Right atrium auricular region (tissue), 2 donors: ENCODE data around the gene CCDC69. TPM values are rescaled to one million over a fixed set of nuclear protein-coding genes. Genes with fewer than 3 reads are reported as not detected.
A peak's percentile ranks its signal among the peaks of the same experiment; 100 is the strongest.

Source experiments
- DNase-seq: peaks from one replicate; pipeline ENCODE4 v3.0.0-alpha.2; 2019; ENCODE audit warnings: low spot score
- H3K27ac ChIP-seq, 2 donors: fragments of 200-600 bp; sonication (generic); 1 replicate in 1 of 2; 2 replicates in 1 of 2; pipeline ENCODE4 v1.5.1; 2016 to 2019
- H3K27me3 ChIP-seq, 2 donors: fragments of 200-600 bp; sonication (generic); one replicate each; pipeline versions ENCODE4 v1.5.1 to v1.6.0; 2017 to 2019
- H3K36me3 ChIP-seq: fragments of 200-600 bp; sonication (generic); one replicate; pipeline ENCODE4 v1.5.1; 2016
- H3K4me1 ChIP-seq, 2 donors: fragments of 200-600 bp; sonication (generic); one replicate each; pipeline versions ENCODE4 v1.5.1 to v1.6.0; 2017 to 2019
- H3K4me3 ChIP-seq, 2 donors: fragments of 200-600 bp; sonication (generic); 1 replicate in 1 of 2; 2 replicates in 1 of 2; pipeline ENCODE4 v1.5.1; 2017 to 2019; ENCODE audit warnings: mild to moderate bottlenecking in 1 of 2, moderate library complexity in 1 of 2
- H3K9me3 ChIP-seq, 2 donors: fragments of 200-600 bp; sonication (generic); one replicate each; pipeline ENCODE4 v1.5.1; 2019
- total RNA-seq, 2 donors: library from RNA; depleted of rRNA; stranded (reverse); fragments of >200 nt; gene quantifications; one replicate each; pipeline ENCODE4 v1.1.0, GENCODE V29; 2016
- TF ChIP-seq, protein P1 (sequence below), 2 donors: fragments of 200-600 bp; sonication (generic); IDR thresholded peaks; one replicate each; pipeline ENCODE4 v1.5.1; 2019; ENCODE audit warnings: antibody characterized with exemption in 2 of 2

CCDC69 gene
- total RNA-seq, 2 donors from 2014 or later: 185 to 202 TPM

DNA sequence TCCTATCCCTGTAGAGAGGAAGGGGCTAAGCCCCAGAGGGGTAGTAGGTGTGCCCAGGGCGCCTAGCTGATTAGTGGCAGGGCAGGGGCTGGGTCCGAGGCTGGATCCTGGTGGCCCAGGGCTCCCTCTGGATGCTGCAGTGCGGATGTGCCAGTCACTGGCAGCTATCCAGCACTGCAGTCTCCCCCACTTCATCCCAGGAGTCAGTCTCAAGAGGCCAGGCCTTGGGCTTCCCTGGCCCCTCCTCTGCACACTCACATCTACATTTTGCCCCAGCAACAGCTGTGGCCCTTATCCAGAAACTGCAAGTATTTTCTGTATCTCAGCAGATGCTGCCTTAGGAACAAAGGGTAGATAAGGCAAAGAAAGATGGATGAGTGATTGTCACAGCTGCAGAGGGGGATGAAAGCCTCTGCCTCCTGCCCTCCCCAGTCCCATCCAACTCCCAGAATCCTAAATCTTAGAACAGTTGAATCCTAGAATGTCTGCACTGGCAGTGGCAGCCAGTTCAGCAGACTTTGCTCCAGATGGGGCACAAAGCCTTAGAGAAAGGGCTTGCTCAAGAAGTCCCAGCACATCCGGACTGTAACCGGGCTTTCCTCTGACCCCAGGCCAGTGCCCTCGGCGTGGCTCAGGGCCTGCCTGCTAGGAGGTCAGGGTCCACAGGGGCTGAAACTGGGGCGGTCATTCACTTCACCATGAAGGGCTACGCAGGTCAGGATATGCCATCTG lies 68.0 kb downstream of the CCDC69 start:
- Histone ChIP-seq H3K27ac (peak overlapping the region; percentile 86 to 96), H3K9me3 (no peaks in the 10 kb centered on the region), H3K36me3 (no peaks in the 10 kb centered on the region), H3K4me1 (peaks cover 0 to 66% of the 10 kb centered on the region in 2 donors), H3K27me3 (no peaks in the 10 kb centered on the region), H3K4me3 (peak overlapping the region; percentile 79 to 90)
- DNase-seq: no peak
- TF ChIP-seq, protein P1, sequence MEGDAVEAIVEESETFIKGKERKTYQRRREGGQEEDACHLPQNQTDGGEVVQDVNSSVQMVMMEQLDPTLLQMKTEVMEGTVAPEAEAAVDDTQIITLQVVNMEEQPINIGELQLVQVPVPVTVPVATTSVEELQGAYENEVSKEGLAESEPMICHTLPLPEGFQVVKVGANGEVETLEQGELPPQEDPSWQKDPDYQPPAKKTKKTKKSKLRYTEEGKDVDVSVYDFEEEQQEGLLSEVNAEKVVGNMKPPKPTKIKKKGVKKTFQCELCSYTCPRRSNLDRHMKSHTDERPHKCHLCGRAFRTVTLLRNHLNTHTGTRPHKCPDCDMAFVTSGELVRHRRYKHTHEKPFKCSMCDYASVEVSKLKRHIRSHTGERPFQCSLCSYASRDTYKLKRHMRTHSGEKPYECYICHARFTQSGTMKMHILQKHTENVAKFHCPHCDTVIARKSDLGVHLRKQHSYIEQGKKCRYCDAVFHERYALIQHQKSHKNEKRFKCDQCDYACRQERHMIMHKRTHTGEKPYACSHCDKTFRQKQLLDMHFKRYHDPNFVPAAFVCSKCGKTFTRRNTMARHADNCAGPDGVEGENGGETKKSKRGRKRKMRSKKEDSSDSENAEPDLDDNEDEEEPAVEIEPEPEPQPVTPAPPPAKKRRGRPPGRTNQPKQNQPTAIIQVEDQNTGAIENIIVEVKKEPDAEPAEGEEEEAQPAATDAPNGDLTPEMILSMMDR (IDR thresholded peaks at IDR 0.05): no peak

DNA sequence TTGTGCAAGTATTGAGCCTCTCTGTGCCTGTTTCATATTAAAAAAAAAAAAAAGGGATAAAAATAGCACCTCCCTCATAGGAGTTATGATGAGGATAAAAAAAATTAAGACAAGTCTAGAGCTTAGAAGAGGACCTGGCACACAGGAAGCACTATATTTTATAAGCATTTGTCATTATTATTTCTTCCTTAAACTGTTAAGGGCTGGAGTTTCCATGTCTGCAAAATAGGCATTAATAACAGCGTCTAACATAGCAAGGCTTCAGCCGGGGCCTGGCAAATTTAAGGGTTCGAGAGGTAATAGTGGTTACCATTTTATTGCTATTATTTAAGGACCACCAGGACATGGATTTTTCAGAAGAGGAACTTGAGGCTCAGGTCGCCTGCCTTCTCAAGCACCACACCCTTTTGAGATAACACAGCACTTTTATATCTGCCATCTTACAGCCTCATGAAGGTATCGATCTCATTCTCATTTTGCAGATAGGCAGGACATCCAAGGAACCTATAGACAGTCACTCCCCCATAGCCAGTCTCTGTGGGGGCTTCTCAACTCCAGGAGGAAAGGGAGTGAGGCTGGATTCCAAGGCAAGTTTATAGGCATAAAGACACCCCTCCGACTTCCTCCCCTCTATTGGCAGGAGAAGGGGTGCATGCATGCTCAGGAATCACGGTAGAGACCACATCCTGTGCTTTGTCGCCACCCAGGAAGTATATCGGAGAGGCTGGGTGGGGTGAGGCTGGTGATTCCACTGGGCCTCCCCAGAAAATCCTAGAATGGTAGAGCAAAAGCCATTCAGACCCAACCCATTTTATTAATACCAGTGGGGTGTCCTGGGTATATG lies 68.7 kb downstream of the CCDC69 start:
- TF ChIP-seq, protein P1 (IDR thresholded peaks at IDR 0.05): no peak
- no peaks in the 10 kb centered on the region for H3K9me3 ChIP-seq
- H3K36me3 ChIP-seq: no peaks in the 10 kb centered on the region
- H3K4me1 ChIP-seq: peaks cover 0 to 74% of the 10 kb centered on the region in 2 donors
- no peak for DNase-seq
- no peaks in the 10 kb centered on the region for H3K27me3 ChIP-seq
- H3K27ac ChIP-seq: peak overlapping the region; percentile 86 to 96
- peak overlapping the region; percentile 79 to 90 for H3K4me3 ChIP-seq

- Histone ChIP-seq H3K9me3 (no peaks in the 10 kb centered on the region), H3K27me3 (no peaks in the 10 kb centered on the region), H3K4me3 (no peak overlapping the region), H3K27ac (no peak overlapping the region), H3K36me3 (no peaks in the 10 kb centered on the region), H3K4me1 (peaks cover 0 to 79% of the 10 kb centered on the region in 2 donors)
- no peak for DNase-seq
- TF ChIP-seq, protein P1 (IDR thresholded peaks at IDR 0.05): no peak
These were observed 70.1 kb downstream of the CCDC69 start for GRCh38 chr5:151153766-151154272.

- Histone ChIP-seq H3K36me3 (no peaks in the 10 kb centered on the region), H3K4me1 (peaks cover 0 to 75% of the 10 kb centered on the region in 2 donors), H3K4me3 (no peak overlapping the region), H3K27me3 (no peaks in the 10 kb centered on the region), H3K9me3 (no peaks in the 10 kb centered on the region), H3K27ac (no peak overlapping the region)
- DNase-seq: no peak
- TF ChIP-seq, protein P1 (IDR thresholded peaks at IDR 0.05): no peak
These were observed 70.6 kb downstream of the CCDC69 start for GRCh38 chr5:151153300-151153699.

- peak overlapping the region; percentile 71 to 76 for H3K27ac ChIP-seq
- H3K27me3 ChIP-seq: no peaks in the 10 kb centered on the region
- H3K36me3 ChIP-seq: peaks cover 10% of the 10 kb centered on the region
- DNase-seq: peak; percentile 71
- H3K4me3 ChIP-seq: no peak overlapping the region
- H3K9me3 ChIP-seq: no peaks in the 10 kb centered on the region
- H3K4me1 ChIP-seq: peaks cover 0 to 70% of the 10 kb centered on the region in 2 donors
- TF ChIP-seq, protein P1 (IDR thresholded peaks at IDR 0.05): no peak
These were observed 72.1 kb downstream of the CCDC69 start for GRCh38 chr5:151151793-151152192.
